ENCODE measurements around the gene G6PC1.

G6PC1 gene

GRCh38 chr17:42937712-42938596 is 37.4 kb downstream of the G6PC1 start:
- DNase-seq: peak; percentile 37

- no peak for DNase-seq
Measured at GRCh38 chr17:42944211-42944610, 43.6 kb downstream of the G6PC1 start.

GRCh38 chr17:42946812-42947211 is 46.2 kb downstream of the G6PC1 start:
- no peak for DNase-seq

GRCh38 chr17:42950044-42950783 is 49.6 kb downstream of the G6PC1 start:
- no peak for DNase-seq
